Activated B cell treated with CpG ODN at 0.5 μM for 24 hours (primary cell): Measurements from ENCODE around the gene PIK3CD. TPM values are rescaled to one million over a fixed set of nuclear protein-coding genes. Genes with fewer than 3 reads are reported as not detected.
A peak's percentile ranks its signal among the peaks of the same experiment; 100 is the strongest.

Source experiments
- ATAC-seq: fragments of 200-7000 bp; cut with Tn5 transposase; one replicate; pipeline ENCODE4 v1.10.0; 2021; ENCODE audit warnings: low read depth, mild to moderate bottlenecking, moderate library complexity
- CTCF ChIA-PET: fragments of 350-600 bp; sonication (Branson Sonifier 250); formaldehyde crosslinking; loops from one replicate; lab custom pipeline; 2021; ENCODE audit warnings: antibody characterized with exemption; lab: Charles Lee
- POLR2A ChIA-PET: fragments of 350-600 bp; sonication (Branson Sonifier 250); formaldehyde crosslinking; loops from one replicate; lab custom pipeline; 2021; ENCODE audit warnings: antibody characterized with exemption; lab: Charles Lee
- DNase-seq: peaks from one replicate; pipeline ENCODE4 v3.0.0; 2022
- H3K27ac Mint-ChIP-seq: one replicate; pipeline ENCODE4 v1.8.0; 2020; ENCODE audit warnings: mixed read lengths
- H3K27me3 Mint-ChIP-seq: one replicate; pipeline ENCODE4 v1.8.0; 2021; ENCODE audit warnings: mixed read lengths
- H3K36me3 Mint-ChIP-seq: one replicate; pipeline ENCODE4 v1.8.0; 2021; ENCODE audit warnings: low read depth, mixed read lengths
- H3K4me1 Mint-ChIP-seq: one replicate; pipeline ENCODE4 v1.8.0; 2021; ENCODE audit warnings: mixed read lengths
- H3K4me3 Mint-ChIP-seq: one replicate; pipeline ENCODE4 v1.8.0; 2020; ENCODE audit warnings: mild to moderate bottlenecking, mixed read lengths
- H3K9me3 Mint-ChIP-seq: one replicate; pipeline ENCODE4 v1.8.0; 2020; ENCODE audit warnings: mixed read lengths
- CTCF ChIP-seq: fragments of 200-600 bp; IDR thresholded peaks from one replicate; pipeline ENCODE4 v1.8.0; 2022; ENCODE audit warnings: antibody characterized with exemption, mild to moderate bottlenecking
- intact Hi-C: fragments of 100-400 bp; cut with micrococcal nuclease; formaldehyde crosslinking; loops from one replicate; pipeline ENCODE4 v1.15.1; 2024
- total RNA-seq: library from RNA; stranded (reverse); gene quantifications from 2 replicates; pipeline ENCODE4 v1.2.3, GENCODE V29; 2022

The PIK3CD gene
- total RNA-seq, 1 donor from 2014 or later = 265 TPM

GRCh38 chr1:9634582-9634981 lies 16.9 kb upstream of the PIK3CD start:
- intact Hi-C loops = no loop called here
- peaks cover 52% of the 10 kb centered on the region for H3K4me1 Mint-ChIP-seq
- ChIA-PET POLR2A (interaction anchor here (0.6 to 11.2 kb wide), 4 partner anchors 11 to 31 kb away, joined by 3 to 699 read pairs (median 4); partner anchors contain the start of gene PIK3CD), CTCF (no interaction called here)
- TF ChIP-seq CTCF = no peak
- DNase-seq = no peak
- no peaks in the 10 kb centered on the region for H3K9me3 Mint-ChIP-seq
- H3K36me3 Mint-ChIP-seq = peaks cover 37% of the 10 kb centered on the region
- no peak for ATAC-seq
- peak overlapping the region; percentile 30 for H3K27ac Mint-ChIP-seq
- no peaks in the 10 kb centered on the region for H3K27me3 Mint-ChIP-seq
- no peak overlapping the region for H3K4me3 Mint-ChIP-seq

GRCh38 chr1:9639227-9639626 lies 12.3 kb upstream of the PIK3CD start:
- intact Hi-C loops = no loop called here
- H3K27ac Mint-ChIP-seq = peak overlapping the region; percentile 46
- ChIA-PET POLR2A (interaction anchor here (0.6 to 6.0 kb wide), 3 partner anchors 8 to 15 kb away, joined by 3 to 61 read pairs (median 4); no protein-coding TSS in a partner anchor), CTCF (interaction anchor here (1.2 to 1.3 kb wide), 2 partner anchors 15 to 82 kb away, joined by 3 read pairs; no protein-coding TSS in a partner anchor)
- H3K4me1 Mint-ChIP-seq = peaks cover 59% of the 10 kb centered on the region
- no peak for TF ChIP-seq CTCF
- DNase-seq = no peak
- no peaks in the 10 kb centered on the region for H3K27me3 Mint-ChIP-seq
- peaks cover 39% of the 10 kb centered on the region for H3K36me3 Mint-ChIP-seq
- H3K9me3 Mint-ChIP-seq = no peaks in the 10 kb centered on the region
- ATAC-seq = no peak
- H3K4me3 Mint-ChIP-seq = no peak overlapping the region

GRCh38 chr1:9643351-9644256 lies 7.9 kb upstream of the PIK3CD start:
- H3K4me3 Mint-ChIP-seq = peak overlapping the region; percentile 62
- peak; percentile 37 for ATAC-seq
- peaks cover 65% of the 10 kb centered on the region for H3K4me1 Mint-ChIP-seq
- H3K36me3 Mint-ChIP-seq = peaks cover 17% of the 10 kb centered on the region
- no peak for TF ChIP-seq CTCF
- no peaks in the 10 kb centered on the region for H3K9me3 Mint-ChIP-seq
- H3K27ac Mint-ChIP-seq = peak overlapping the region; percentile 80
- DNase-seq = no peak
- CTCF ChIA-PET = interaction anchor here (0.6 to 2.7 kb wide), 3 partner anchors 16 to 223 kb away, joined by 3 to 20 read pairs (median 3); no protein-coding TSS in a partner anchor
- H3K27me3 Mint-ChIP-seq = no peaks in the 10 kb centered on the region
- intact Hi-C loops = no loop called here
- POLR2A ChIA-PET = interaction anchor here (1.1 to 6.0 kb wide), 4 partner anchors 10 to 81 kb away, joined by 3 to 68 read pairs (median 32); partner anchors contain the start of gene PIK3CD

GRCh38 chr1:9646037-9646436 lies 5.5 kb upstream of the PIK3CD start:
- no peaks in the 10 kb centered on the region for H3K27me3 Mint-ChIP-seq
- no peak for DNase-seq
- ChIA-PET CTCF (no interaction called here), POLR2A (interaction anchor here (0.5 to 6.0 kb wide), 4 partner anchors 12 to 41 kb away, joined by 3 to 68 read pairs (median 10); no protein-coding TSS in a partner anchor)
- H3K36me3 Mint-ChIP-seq = peaks cover 5% of the 10 kb centered on the region
- H3K4me1 Mint-ChIP-seq = peaks cover 53% of the 10 kb centered on the region
- H3K27ac Mint-ChIP-seq = no peak overlapping the region
- no peak for TF ChIP-seq CTCF
- no peak for ATAC-seq
- H3K4me3 Mint-ChIP-seq = no peak overlapping the region
- intact Hi-C loops = no loop called here
- no peaks in the 10 kb centered on the region for H3K9me3 Mint-ChIP-seq

- DNase-seq (no peak), ATAC-seq (no peak)
- no peak for TF ChIP-seq CTCF
- Mint-ChIP-seq H3K27me3 (no peaks in the 10 kb centered on the region), H3K4me1 (peaks cover 44% of the 10 kb centered on the region), H3K4me3 (no peak overlapping the region), H3K9me3 (no peaks in the 10 kb centered on the region), H3K27ac (no peak overlapping the region), H3K36me3 (peaks cover 9% of the 10 kb centered on the region)
- POLR2A ChIA-PET = interaction anchor here (0.6 to 13.1 kb wide), 3 partner anchors 18 to 47 kb away, joined by 3 to 699 read pairs (median 68); no protein-coding TSS in a partner anchor
- intact Hi-C loops = no loop called here
- CTCF ChIA-PET = no interaction called here
These were observed 3.4 kb upstream of the PIK3CD start for GRCh38 chr1:9648171-9648570.
